ENCODE measurements around the gene TBKBP1.

- TF ChIP-seq CTCF (IDR thresholded peaks at IDR 0.05; ENCODE audit: borderline replicate concordance, extremely low read depth, low read length, poor library complexity, severe bottlenecking) (no peak), EZH2 (IDR thresholded peaks at IDR 0.05; ENCODE audit: borderline replicate concordance, low read depth, low read length, severe bottlenecking) (no peak)
Measured at GRCh38 chr17:47674499-47674898, 19.5 kb upstream of the TBKBP1 start.
